Right lobe of liver (tissue), 6 donors: ENCODE data around the gene HEY2. TPM values are rescaled to one million over a fixed set of nuclear protein-coding genes. Genes with fewer than 3 reads are reported as not detected.
A peak's percentile ranks its signal among the peaks of the same experiment; 100 is the strongest.

Experiments
- ATAC-seq, 4 donors: fragments of 200-7000 bp; cut with Tn5 transposase; one replicate each; pipeline ENCODE4 v1.9.1; 2020; ENCODE audit warnings: mild to moderate bottlenecking in 4 of 4, moderate library complexity in 4 of 4
- DNase-seq, 3 donors: peaks; one replicate each; pipeline ENCODE4 v3.0.0-alpha.2; 2020
- H3K27ac ChIP-seq, 3 donors: fragments of 200-600 bp; one replicate each; pipeline ENCODE4 v1.8.0; 2022
- H3K27me3 ChIP-seq, 2 donors: fragments of 200-600 bp; one replicate each; pipeline ENCODE4 v1.8.0; 2022
- H3K36me3 ChIP-seq, 4 donors: fragments of 200-600 bp; sonication (generic) in 1 of 4; one replicate each; pipeline versions ENCODE4 v1.5.1 to v1.8.0; 2017 to 2022; ENCODE audit warnings: control low read depth in 1 of 4
- H3K4me1 ChIP-seq, 4 donors: fragments of 200-600 bp; sonication (generic) in 1 of 4; one replicate each; pipeline versions ENCODE4 v1.5.1 to v1.8.0; 2017 to 2022; ENCODE audit warnings: control low read depth in 1 of 4
- H3K4me3 ChIP-seq, 3 donors: fragments of 200-600 bp; one replicate each; pipeline ENCODE4 v1.8.0; 2022
- H3K9me3 ChIP-seq, 4 donors: fragments of 200-600 bp; sonication (generic) in 1 of 4; one replicate each; pipeline versions ENCODE4 v1.5.1 to v1.8.0; 2017 to 2022; ENCODE audit warnings: control low read depth in 1 of 4
- CTCF ChIP-seq, 4 donors: fragments of 200-600 bp in 3 of 4; fragments of 450-650 bp in 1 of 4; IDR thresholded peaks; one replicate each; pipeline versions ENCODE4 v1.5.1 to v1.8.0; 2016 to 2022; ENCODE audit warnings: antibody characterized with exemption in 4 of 4, mild to moderate bottlenecking in 2 of 4
- POLR2A ChIP-seq: fragments of 450-650 bp; IDR thresholded peaks from one replicate; pipeline ENCODE4 v1.6.1; 2017; ENCODE audit warnings: antibody characterized with exemption, mild to moderate bottlenecking
- WGBS: methylation state at CpG from one replicate; pipeline ENCODE4 v1.1.6; 2018; ENCODE audit warnings: low coverage, low lambda C conversion rate; ENCODE audit not compliant: insufficient coverage; ENCODE audit errors: missing lambda C conversion rate; 5-methylcytosine and 5-hydroxymethylcytosine counted together
- intact Hi-C, 2 donors: fragments of 100-400 bp; cut with DNase I; formaldehyde crosslinking; loops; one replicate each; pipeline versions ENCODE4 v1.11.2 to v1.14.1; 2022
- total RNA-seq, 6 experiments: library from RNA; depleted of rRNA in 2 of 6; stranded (reverse); fragments of >200 nt in 2 of 6; fragmentation: NEBNext Ultra II Directional in 3 of 6; extraction: Animal tissue kit (Norgen Biotek cat#: 25700) in 3 of 6; gene quantifications; one replicate each; pipeline versions ENCODE4 v1.1.0 to v1.2.4, GENCODE V29; 2016 to 2023
- donor health status: DM: no; HTN: yes; CAD: no.
- donor health status: DM: no; HTN: no; CAD: no.
- donor health status: DM: no; HTN: no; CAD: no.
- donor health status: DM: no; HTN: yes; CAD: no.
- donor health status: DM: no; HTN: yes; CAD: no.

The HEY2 gene
- total RNA-seq, 6 experiments from 2014 or later, result 0.74 to 2.6 (median 1.6) TPM

GRCh38 chr6:125742024-125742423, 7.4 kb upstream of the HEY2 start:
- DNase-seq (no peak), ATAC-seq (no peak)
- WGBS, result 100% methylated on average over 2 of the region's 2 CpGs
- TF ChIP-seq CTCF (IDR thresholded peaks at IDR 0.05) (no peak), POLR2A (no peak)
- Histone ChIP-seq H3K9me3 (no peaks in the 10 kb centered on the region), H3K4me1 (peaks cover 0 to 18% (median 3%) of the 10 kb centered on the region in 4 donors), H3K36me3 (no peaks in the 10 kb centered on the region), H3K27ac (no peak overlapping the region), H3K27me3 (no peaks in the 10 kb centered on the region), H3K4me3 (no peak overlapping the region)
- intact Hi-C loops, result no loop called here

- H3K9me3 ChIP-seq, result no peaks in the 10 kb centered on the region
- ATAC-seq (peak in 3 of 4 donors; percentile 28 to 56 (median 49)), DNase-seq (no peak)
- H3K27ac ChIP-seq, result no peak overlapping the region
- peaks cover 0 to 18% (median 3%) of the 10 kb centered on the region in 4 donors for H3K4me1 ChIP-seq
- no peak for TF ChIP-seq CTCF (IDR thresholded peaks at IDR 0.05)
- no peak for TF ChIP-seq POLR2A
- WGBS, result 29% methylated on average over 5 of the region's 5 CpGs
- H3K36me3 ChIP-seq, result no peaks in the 10 kb centered on the region
- intact Hi-C loops, result no loop called here
- no peaks in the 10 kb centered on the region for H3K27me3 ChIP-seq
- no peak overlapping the region for H3K4me3 ChIP-seq
Measured at GRCh38 chr6:125742464-125743120, 6.8 kb upstream of the HEY2 start.

- Histone ChIP-seq H3K36me3 (no peaks in the 10 kb centered on the region), H3K9me3 (no peaks in the 10 kb centered on the region), H3K4me1 (peaks cover 0 to 18% (median 3%) of the 10 kb centered on the region in 4 donors), H3K27ac (no peak overlapping the region), H3K4me3 (no peak overlapping the region), H3K27me3 (no peaks in the 10 kb centered on the region)
- WGBS, result 88% methylated on average over 2 of the region's 2 CpGs
- no peak for TF ChIP-seq POLR2A
- no peak for TF ChIP-seq CTCF (IDR thresholded peaks at IDR 0.05)
- no peak for DNase-seq
- intact Hi-C loops, result no loop called here
- no peak for ATAC-seq
Measured at GRCh38 chr6:125743604-125744003, 5.8 kb upstream of the HEY2 start.

GRCh38 chr6:125745281-125746018, 4.0 kb upstream of the HEY2 start:
- peak overlapping the region in 2 of 3 donors; percentile 94 to 97 for H3K27ac ChIP-seq
- intact Hi-C loops, result no loop called here
- H3K4me3 ChIP-seq, result no peak overlapping the region
- H3K36me3 ChIP-seq, result no peaks in the 10 kb centered on the region
- WGBS, result 58% methylated on average over 5 of the region's 6 CpGs
- no peak for TF ChIP-seq CTCF (IDR thresholded peaks at IDR 0.05)
- TF ChIP-seq POLR2A, result no peak
- no peaks in the 10 kb centered on the region for H3K27me3 ChIP-seq
- no peak for ATAC-seq
- peaks cover 0 to 21% (median 3%) of the 10 kb centered on the region in 4 donors for H3K4me1 ChIP-seq
- peak in 1 of 3 donors; percentile 52 for DNase-seq
- no peaks in the 10 kb centered on the region for H3K9me3 ChIP-seq
